ENCODE data around the gene ZNF365.
"Not testable (repeated sequence)": the region's sequence is repeated elsewhere in the genome, so short reads cannot be mapped to it uniquely, and the experiment has no call there.

The ZNF365 gene

DNA sequence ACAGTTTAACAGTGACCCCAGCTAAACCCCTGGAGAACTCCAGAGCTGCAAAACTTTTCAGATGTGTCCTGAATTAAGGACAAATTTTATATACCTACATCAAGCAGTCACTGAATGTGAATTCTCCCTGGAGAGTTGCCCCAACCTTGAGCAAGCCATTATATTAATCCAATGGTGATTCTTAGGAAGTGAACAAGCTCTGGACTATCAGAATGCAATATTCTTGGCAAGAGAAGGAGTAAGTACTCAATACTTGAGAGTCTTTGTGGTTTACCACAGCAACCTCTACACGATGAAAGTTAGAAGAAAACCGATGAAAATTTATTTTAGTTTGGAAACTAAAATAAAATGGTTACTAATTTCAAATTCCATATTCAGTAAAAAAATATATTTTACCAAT lies 19.3 kb upstream of the ZNF365 start:
- no peak overlapping the region for H3K4me3 ChIP-seq (ENCODE audit: low read length)

DNA sequence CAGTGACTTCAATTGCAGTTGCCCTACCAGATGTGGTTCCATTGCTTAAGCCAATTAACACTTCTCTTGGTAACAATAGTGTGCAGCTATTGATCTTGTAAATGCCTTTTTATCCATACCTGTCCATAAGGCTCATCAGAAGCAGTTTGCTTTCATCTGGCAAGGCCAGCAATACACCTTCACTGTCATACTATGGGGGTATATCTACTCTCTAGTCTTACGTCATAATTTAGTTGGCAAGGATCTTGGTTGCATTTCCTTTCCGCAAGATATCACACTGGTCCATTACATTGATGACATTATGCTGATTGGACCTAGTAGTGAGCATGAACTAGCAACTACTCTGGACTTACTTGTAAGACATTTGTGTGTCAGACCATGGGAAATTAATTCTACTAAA lies 17.7 kb upstream of the ZNF365 start:
- H3K4me3 ChIP-seq (ENCODE audit: low read length) = no peak overlapping the region
- no peak for TF ChIP-seq ZNF274 (IDR thresholded peaks at IDR 0.05; ENCODE audit: low read depth, low read length)

More for the DNA sequence above, 19.3 kb upstream of the ZNF365 start:
- no peak for TF ChIP-seq ZNF274 (IDR thresholded peaks at IDR 0.05; ENCODE audit: low read depth, low read length)

DNA sequence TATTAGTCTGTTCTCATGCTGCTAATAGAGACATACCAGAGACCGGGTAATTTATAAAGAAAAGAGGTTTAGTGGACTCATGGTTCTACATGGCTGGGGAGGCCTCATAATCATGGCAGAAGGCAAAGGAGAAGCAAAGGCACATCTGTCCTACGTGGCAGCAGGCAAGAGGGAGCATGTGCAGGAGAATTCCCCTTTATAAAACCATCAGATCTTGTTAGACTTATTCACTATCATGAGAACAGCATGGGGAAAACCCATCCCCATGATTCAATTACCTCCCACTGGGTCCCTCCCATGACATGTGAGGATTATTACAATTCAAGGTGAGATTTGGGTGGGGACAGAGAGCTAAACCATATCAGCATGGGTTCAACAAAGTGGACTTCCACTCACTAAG lies 16.0 kb upstream of the ZNF365 start:
- H3K4me3 ChIP-seq (ENCODE audit: low read length) = not testable (repeated sequence)

DNA sequence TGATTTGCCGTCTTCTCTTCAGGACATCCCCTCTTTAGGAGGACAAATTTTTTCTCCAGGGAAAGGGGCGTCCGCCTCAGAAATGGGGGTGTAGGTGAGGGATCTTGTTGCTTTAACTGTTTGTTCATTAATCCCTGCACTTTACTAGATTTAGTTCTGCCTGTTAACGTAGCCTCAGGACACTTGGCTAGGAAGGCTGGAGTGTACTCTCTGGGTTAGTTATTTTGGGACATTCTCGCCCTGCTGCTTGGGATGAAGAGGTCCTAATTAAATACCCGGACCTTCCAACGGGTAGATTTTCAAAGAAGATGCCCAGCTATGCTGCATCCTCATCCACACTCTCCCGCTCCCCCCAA lies 552 bp upstream of the ZNF365 start:
- no peak for TF ChIP-seq ZNF274 (IDR thresholded peaks at IDR 0.05; ENCODE audit: low read depth, low read length)
- H3K4me3 ChIP-seq (ENCODE audit: low read length) = peak overlapping the region; percentile 37; the same call in 1 of the 2 replicates

DNA sequence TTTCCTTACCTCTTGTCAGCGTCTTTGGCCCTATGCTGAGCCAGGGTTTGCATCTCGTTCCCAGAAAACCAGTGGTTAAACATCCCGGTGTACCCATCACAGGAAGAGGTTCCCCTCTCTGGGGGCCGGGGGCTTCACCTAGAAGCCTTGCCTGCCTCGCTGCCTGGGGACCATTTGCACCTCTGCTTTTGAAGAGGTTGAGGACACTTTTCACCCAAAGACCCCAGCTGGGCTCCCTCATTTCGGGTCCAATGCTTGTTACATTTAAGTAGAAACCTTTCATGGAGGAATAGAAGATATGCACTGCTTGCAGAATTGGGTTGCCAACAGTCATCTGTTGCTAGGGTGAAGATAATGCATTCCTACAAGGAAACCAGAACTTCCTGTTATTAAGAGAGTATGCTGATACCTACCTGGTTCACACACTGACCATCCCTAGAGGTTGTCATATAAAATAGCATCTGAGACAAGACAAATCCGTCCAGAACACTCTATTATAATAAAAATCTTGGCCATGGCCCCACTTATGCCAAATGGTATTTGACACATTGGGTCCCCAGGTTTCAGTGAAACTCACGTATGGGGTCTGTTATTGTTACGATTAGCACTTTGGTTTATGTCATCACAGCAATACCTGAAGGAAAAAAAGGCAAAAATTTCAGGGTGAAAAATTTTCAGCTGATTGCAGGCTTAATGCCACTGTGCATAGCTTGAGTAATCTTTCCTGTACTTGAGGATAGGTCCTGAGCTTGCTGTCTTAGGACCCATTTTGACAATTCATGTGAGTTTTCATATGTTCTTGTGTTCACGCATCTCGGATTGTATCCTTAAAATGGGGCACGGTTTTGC lies 917 bp downstream of the ZNF365 start:
- H3K4me3 ChIP-seq (ENCODE audit: low read length) = no peak overlapping the region
- TF ChIP-seq ZNF274 (IDR thresholded peaks at IDR 0.05; ENCODE audit: low read depth, low read length) = no peak

DNA sequence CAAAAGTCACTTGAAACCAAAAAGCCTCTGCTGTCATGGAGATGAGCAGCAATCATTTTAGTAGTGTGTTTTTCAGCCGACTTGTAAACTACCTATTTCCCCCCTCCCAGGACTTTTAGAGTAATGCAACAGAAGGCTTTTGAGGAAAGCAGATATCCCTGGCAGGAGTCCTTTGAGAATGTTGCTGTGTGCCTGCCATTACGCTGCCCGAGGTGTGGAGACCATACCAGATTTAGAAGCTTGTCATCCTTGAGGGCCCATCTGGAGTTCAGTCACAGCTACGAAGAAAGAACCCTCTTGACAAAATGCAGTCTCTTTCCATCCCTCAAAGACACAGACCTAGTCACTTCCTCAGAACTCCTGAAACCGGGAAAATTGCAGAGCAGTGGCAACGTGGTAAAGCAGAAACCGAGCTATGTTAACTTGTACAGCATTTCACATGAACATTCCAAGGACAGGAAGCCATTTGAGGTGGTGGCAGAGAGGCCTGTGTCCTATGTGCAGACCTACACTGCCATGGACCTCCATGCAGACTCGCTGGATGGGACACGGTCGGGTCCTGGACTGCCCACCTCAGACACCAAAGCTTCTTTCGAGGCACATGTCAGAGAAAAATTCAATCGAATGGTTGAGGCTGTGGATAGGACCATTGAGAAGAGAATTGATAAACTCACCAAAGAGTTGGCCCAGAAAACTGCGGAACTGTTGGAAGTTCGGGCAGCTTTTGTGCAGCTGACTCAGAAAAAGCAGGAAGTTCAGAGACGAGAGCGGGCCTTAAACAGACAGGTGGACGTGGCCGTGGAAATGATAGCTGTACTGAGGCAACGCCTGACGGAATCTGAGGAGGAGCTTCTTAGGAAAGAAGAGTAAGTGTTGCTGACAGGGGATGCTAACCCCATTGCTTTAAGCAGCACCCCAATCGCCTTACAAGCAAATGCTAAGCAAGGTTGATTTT lies 2.2 kb downstream of the ZNF365 start:
- no peak for TF ChIP-seq ZNF274 (IDR thresholded peaks at IDR 0.05; ENCODE audit: low read depth, low read length)
- H3K4me3 ChIP-seq (ENCODE audit: low read length) = no peak overlapping the region

DNA sequence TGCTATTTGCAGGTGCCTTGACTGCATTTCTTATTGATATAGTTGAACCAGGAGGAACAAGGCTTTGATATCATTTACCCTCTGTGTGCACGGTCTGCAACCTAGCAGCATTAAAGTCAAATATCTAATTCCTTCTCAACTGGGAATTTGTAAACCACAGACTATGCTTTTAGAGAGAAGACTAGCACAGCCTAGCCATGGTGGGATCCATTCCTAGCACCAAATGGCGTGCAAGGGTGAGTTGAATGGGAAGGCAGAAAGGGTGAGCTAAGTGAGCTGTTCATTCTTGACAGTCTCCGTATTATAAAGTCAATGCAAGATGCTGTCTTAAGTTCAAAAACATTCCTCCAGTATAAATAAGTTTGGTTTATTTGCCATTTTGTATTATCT lies 2.9 kb downstream of the ZNF365 start:
- no peak overlapping the region for H3K4me3 ChIP-seq (ENCODE audit: low read length)
- no peak for TF ChIP-seq ZNF274 (IDR thresholded peaks at IDR 0.05; ENCODE audit: low read depth, low read length)

DNA sequence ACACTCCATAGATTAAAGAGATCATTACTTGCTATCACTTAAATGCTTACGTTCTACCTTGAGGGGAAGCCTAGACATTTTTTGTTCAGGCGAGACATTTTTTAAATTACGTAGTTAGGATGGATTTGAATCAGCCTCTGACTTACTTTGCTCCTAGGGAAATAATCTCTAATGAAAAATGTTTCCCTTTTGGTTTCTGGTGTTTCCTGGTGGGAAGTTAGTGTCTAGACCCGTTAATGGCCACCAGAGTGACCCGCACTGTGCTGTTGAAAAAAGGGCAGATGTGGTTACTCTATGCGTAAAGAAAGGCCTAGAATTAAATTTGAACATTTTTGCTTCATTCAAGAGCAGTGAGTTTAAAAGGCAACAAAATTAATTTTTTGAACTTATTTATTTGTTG lies 3.8 kb downstream of the ZNF365 start:
- no peak overlapping the region for H3K4me3 ChIP-seq (ENCODE audit: low read length)
- TF ChIP-seq ZNF274 (IDR thresholded peaks at IDR 0.05; ENCODE audit: low read depth, low read length) = no peak

DNA sequence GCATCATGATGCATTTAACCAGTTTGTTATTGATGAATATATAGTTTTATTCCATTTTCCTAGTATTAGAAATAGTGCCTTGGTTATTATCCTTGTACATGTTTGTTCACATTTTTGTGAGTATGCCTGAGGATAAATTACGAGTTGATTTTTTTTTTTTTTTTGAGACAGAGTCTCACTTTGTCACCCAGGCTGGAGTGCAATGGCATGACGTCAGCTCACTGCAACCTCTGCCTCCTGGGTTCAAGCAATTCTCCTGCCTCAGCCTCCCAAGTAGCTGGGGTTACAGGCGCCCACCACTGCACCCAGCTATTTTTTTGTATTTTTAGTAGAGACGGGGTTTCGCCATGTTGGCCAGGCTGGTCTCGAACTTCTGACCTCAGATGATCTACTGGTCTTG lies 4.7 kb downstream of the ZNF365 start:
- not testable (repeated sequence) for H3K4me3 ChIP-seq (ENCODE audit: low read length)

DNA sequence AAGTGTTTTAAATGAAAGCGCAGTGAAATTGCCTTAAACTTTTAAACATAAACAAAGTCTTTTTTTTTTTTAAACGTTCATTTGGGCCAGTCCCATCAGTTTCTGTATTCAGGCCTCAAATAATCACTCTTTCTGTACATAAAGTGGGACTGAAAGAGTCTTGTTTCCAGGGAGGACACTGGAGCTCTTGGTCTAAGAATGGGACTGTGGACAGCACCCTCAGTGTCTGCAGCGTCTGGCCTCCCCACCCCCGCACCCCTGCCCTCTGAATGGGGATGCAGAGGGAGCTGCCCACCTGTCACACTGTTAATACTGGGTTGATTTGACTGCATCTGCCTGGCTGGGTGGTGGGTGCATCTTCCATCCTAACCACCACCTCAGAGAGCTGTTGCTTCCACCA lies 5.2 kb downstream of the ZNF365 start:
- no peak overlapping the region for H3K4me3 ChIP-seq (ENCODE audit: low read length)
- no peak for TF ChIP-seq ZNF274 (IDR thresholded peaks at IDR 0.05; ENCODE audit: low read depth, low read length)

DNA sequence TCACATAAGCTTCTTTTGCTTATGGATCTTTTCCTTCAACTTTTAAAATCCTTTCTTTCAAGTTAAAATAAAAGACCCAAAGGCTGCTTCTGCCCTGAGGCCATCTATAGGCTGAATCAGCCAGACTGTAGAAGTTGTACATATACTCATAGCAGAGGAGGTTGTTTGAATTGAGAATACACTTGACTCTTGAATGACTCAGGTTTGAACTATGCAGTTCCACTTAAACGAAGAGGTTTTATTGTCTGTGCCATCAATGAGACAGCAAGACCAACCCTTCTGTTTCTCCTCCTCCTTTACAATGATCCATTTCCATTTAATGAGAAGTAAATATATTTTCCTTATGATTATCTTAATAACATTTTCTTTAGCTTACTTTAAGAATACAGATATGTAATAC lies 5.8 kb downstream of the ZNF365 start:
- H3K4me3 ChIP-seq (ENCODE audit: low read length) = no peak overlapping the region
- TF ChIP-seq ZNF274 (IDR thresholded peaks at IDR 0.05; ENCODE audit: low read depth, low read length) = no peak

DNA sequence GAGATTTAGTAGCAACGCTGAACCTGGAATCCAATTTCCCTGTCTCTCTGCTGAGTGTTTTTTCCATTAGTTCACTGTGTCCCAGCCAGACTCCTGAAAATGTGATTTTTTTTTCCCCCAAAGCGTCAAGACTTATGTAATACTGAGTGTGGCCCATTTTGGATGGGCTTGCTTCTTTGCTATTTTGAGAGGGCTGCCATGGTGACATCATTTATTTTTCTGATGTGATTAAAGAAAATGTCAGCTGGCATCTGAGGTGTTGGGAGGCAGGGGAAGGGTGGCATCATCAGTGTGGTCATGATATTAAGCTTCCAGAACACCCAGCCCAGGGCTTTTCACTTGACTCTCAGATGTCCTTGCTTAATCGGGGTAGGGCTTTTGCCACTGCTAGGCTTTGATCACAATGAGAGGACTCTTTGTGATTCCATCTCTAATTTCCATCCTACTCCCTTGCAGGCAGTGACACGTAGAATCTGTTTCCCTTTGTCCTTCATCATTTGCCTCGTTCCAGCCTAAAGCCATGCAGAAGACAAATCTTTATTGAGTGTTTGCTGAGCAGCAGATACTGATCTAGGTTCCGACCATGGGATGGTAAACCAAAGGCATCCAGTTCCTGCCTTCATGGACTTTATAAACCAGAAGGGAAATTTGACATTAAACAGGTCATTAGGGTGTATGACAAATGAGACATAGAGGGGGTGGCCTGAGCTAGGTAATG lies 7.4 kb downstream of the ZNF365 start:
- no peak overlapping the region for H3K4me3 ChIP-seq (ENCODE audit: low read length)
- no peak for TF ChIP-seq ZNF274 (IDR thresholded peaks at IDR 0.05; ENCODE audit: low read depth, low read length)

DNA sequence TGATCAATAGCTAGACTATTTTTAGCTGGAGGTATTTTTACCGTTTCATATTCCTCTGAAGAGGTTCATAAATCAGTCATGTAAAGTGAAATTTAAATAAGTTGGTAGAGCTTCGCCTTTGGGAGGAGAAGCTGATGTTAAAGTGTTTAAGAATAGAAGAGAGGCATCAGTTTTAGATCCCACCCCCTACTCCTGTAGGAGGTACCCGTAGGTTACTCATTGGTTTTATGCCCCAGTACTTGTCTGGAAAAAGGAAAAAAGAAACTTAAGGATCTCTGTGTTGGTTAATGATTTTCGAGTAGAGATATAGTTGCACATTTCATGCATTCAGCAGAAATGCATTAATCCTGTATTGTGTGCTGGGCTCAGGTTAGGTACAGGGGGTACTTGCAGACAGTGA lies 8.7 kb downstream of the ZNF365 start:
- TF ChIP-seq ZNF274 (IDR thresholded peaks at IDR 0.05; ENCODE audit: low read depth, low read length) = no peak
- H3K4me3 ChIP-seq (ENCODE audit: low read length) = no peak overlapping the region

DNA sequence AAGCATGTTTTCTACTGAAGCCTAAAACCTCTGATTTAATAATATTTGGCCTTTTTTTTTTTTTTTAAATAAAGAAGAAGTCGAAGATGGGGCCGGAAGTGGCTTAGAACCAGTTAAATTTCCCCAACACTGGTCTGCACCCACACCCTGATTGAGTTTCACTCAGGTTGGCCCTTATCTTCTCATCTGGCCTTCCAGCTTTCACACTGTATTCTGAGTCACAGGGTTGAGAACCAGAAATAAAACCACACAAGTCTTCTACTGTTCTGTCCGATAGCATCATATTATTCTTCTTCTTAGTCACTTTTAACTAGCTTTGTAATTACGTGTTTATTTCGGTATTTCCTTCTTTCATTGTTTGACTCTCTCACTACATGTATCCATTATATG lies 9.9 kb downstream of the ZNF365 start:
- TF ChIP-seq ZNF274 (IDR thresholded peaks at IDR 0.05; ENCODE audit: low read depth, low read length) = no peak
- H3K4me3 ChIP-seq (ENCODE audit: low read length) = no peak overlapping the region

Measured in GM08714 (cell line).